Mammary epithelial cell (primary cell): Measurements from ENCODE around the gene REPIN1.

Experiments
- EZH2 ChIP-seq: IDR thresholded peaks from 2 replicates; pipeline ENCODE4 v1.6.1; 2012; ENCODE audit warnings: low read length, inconsistent platforms, borderline replicate concordance
- TF ChIP-seq, protein P1 (sequence below), 2 donors: IDR thresholded peaks in 1 of 2; conservative IDR thresholded peaks in 1 of 2; 2 replicates each; pipeline ENCODE4 v1.5.1; 2011 to 2012; ENCODE audit warnings: inconsistent platforms in 2 of 2, low read length in 2 of 2, mild to moderate bottlenecking in 2 of 2, control low read depth in 1 of 2, low read depth in 1 of 2; ENCODE audit not compliant: insufficient read depth in 1 of 2; ENCODE audit errors: extremely low read depth in 1 of 2

DNA sequence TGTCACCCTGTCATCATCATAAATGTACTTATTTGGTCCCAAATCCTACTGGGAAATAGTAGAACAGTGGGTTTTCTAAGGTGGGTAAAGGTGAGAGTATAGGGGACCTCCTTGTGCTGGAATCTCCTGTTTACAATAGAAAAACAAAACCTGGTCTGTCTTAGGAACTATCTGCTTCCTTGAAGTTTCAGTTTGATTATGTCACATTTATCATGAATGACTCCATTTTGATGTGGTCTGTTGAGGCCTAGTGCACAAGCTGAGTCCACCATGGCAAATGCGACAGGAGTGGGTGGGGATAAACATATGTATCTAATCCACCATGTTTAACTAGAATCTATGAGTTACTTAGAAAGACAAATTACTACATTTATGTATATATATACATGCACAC lies 13.0 kb upstream of the REPIN1 start:
- TF ChIP-seq, protein P1, sequence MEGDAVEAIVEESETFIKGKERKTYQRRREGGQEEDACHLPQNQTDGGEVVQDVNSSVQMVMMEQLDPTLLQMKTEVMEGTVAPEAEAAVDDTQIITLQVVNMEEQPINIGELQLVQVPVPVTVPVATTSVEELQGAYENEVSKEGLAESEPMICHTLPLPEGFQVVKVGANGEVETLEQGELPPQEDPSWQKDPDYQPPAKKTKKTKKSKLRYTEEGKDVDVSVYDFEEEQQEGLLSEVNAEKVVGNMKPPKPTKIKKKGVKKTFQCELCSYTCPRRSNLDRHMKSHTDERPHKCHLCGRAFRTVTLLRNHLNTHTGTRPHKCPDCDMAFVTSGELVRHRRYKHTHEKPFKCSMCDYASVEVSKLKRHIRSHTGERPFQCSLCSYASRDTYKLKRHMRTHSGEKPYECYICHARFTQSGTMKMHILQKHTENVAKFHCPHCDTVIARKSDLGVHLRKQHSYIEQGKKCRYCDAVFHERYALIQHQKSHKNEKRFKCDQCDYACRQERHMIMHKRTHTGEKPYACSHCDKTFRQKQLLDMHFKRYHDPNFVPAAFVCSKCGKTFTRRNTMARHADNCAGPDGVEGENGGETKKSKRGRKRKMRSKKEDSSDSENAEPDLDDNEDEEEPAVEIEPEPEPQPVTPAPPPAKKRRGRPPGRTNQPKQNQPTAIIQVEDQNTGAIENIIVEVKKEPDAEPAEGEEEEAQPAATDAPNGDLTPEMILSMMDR (conservative IDR thresholded peaks at IDR 0.05 in 1 of 2, IDR thresholded peaks at IDR 0.05 in 1 of 2; ENCODE audit: extremely low read depth in 1 of 2, insufficient read depth in 1 of 2, low read depth in 1 of 2, low read length in 2 of 2) = no peak
- no peak for TF ChIP-seq EZH2
